GM18499 (cell line): ENCODE measurements around the gene FRMD6.

Experiments
- ATAC-seq: cut with Tn5 transposase; IDR thresholded peaks from one replicate; pipeline ENCODE4 v1.9.1; 2021; ENCODE audit warnings: moderate number of reproducible peaks; ENCODE audit not compliant: insufficient read depth, unreplicated experiment

FRMD6 gene

GRCh38 chr14:51661504-51661903, 9.8 kb downstream of the FRMD6 start:
- no peak for ATAC-seq

GRCh38 chr14:51663783-51664326, 12.1 kb downstream of the FRMD6 start:
- ATAC-seq: no peak

DNA sequence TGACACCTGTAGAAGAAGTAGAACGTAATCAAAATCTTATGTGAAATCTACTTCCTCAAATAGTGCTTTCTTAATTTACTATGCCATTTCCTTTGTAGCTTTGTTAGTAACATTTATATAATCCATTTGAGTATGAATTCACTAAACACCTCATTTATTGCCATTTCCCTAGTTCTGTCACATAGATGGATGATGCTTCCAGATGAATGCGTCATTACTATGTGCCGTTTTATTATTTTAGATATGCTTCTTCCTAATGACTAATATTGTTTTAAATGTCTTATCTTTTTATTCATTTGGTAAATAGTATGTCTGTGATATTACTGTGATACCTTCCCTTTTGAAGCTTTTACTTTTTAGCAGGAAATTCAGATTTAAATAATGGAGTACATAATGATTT, 14.4 kb downstream of the FRMD6 start:
- no peak for ATAC-seq

GRCh38 chr14:51666826-51667225, 15.1 kb downstream of the FRMD6 start:
- no peak for ATAC-seq

GRCh38 chr14:51668870-51669269, 17.2 kb downstream of the FRMD6 start:
- no peak for ATAC-seq

- ATAC-seq: no peak
These were observed 22.7 kb downstream of the FRMD6 start for GRCh38 chr14:51674294-51675002.

DNA sequence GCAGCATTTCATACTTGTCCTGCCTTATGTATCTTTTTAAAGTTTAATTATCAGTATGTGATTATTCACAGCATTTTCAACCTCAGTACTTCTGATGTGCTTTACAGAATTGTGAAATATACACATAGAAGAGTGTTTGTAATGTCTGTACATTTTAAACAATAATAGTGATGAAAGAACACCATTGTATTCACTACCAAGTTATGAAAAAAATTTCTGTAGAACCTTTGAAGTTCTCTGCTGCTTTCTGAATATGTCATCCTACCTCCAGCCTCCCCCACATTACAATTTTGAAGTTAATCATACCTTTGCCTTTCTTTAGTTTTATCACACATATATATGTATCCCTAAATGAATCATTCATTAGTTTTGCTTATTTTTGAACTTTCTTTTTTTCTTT, 24.8 kb downstream of the FRMD6 start:
- no peak for ATAC-seq

GRCh38 chr14:51677266-51677665, 25.6 kb downstream of the FRMD6 start:
- no peak for ATAC-seq

- no peak for ATAC-seq
These were observed 26.0 kb downstream of the FRMD6 start for GRCh38 chr14:51677738-51678137.

- ATAC-seq: no peak
These were observed 28.3 kb downstream of the FRMD6 start for GRCh38 chr14:51680031-51680430.

- no peak for ATAC-seq
These were observed 29.7 kb downstream of the FRMD6 start for GRCh38 chr14:51681411-51681810.

GRCh38 chr14:51682411-51682810, 30.7 kb downstream of the FRMD6 start:
- no peak for ATAC-seq

DNA sequence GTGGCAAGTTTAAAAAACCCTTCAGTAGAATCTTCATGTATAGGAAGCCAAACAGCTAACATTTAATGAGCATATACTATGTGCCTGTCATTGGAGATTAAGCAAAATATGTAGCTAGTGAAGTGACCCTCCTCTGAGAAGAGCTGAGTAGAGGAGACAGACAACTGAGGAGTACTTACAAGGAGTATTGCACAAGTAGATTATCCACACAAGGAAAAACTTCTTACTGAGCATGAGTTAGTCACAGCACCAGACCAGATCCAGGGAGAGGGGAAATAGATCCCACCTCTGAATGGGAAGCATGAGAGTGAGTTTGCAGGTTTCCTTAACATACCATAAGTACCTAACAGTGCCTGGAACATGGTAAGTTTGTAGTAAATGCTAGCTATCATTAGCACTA, 33.0 kb downstream of the FRMD6 start:
- no peak for ATAC-seq

GRCh38 chr14:51691176-51691575, 39.5 kb downstream of the FRMD6 start:
- no peak for ATAC-seq

DNA sequence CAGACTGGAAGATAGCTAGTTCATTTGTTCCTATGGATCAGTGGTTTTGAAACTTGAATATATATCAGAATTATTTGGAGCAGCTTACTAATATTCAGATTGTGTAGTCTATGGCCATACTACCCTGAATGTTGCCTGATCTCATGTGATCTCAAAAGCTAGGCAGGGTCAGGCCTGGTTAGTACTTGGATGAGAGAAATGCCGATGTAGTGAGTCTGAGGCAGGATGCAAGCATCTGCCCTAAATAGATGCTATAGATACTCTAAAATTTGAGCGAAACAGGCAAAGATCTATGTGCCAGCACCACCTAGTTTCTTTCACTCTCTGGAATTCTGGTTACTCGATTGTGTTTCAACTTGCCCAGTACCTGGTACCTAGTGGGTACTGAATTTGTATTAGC, 40.9 kb downstream of the FRMD6 start:
- no peak for ATAC-seq

GRCh38 chr14:51697848-51698247, 46.1 kb downstream of the FRMD6 start:
- no peak for ATAC-seq

GRCh38 chr14:51701951-51702350, 50.2 kb downstream of the FRMD6 start:
- ATAC-seq: no peak

DNA sequence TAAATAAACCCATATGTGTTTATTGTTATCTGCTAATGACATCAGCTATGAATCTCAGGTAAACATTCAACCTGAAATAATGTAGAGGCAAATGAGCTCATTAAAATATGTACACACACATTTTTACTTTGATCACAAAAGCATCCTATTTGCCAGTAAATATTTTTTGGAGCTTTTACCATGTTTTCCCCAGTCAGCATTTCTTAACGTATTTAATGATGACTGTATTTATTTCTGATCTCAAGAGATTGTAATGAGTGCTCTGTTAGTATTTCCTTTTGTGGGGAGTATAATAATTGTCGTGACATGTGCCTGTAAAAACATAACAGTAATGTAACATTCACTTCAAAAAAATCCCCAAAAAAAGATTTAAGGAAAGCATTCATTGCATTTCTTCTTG, 52.1 kb downstream of the FRMD6 start:
- no peak for ATAC-seq

DNA sequence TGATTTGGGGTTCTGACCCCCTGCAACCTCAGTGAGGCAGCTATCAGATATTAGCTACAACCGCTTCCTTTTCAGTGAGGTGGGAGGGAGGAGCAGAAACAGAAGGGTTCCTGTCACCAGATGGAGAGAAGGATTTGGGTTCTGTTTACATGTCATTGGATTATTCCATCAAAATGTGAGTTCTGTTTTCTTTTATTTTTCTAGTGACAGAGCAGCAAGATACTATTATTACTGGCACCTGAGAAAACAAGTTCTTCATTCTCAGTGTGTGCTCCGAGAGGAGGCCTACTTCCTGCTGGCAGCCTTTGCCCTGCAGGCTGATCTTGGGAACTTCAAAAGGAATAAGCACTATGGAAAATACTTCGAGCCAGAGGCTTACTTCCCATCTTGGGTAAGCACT, 52.8 kb downstream of the FRMD6 start:
- ATAC-seq: no peak

GRCh38 chr14:51707327-51707726, 55.6 kb downstream of the FRMD6 start:
- ATAC-seq: no peak

GRCh38 chr14:51711505-51711904, 59.8 kb downstream of the FRMD6 start:
- ATAC-seq: no peak

DNA sequence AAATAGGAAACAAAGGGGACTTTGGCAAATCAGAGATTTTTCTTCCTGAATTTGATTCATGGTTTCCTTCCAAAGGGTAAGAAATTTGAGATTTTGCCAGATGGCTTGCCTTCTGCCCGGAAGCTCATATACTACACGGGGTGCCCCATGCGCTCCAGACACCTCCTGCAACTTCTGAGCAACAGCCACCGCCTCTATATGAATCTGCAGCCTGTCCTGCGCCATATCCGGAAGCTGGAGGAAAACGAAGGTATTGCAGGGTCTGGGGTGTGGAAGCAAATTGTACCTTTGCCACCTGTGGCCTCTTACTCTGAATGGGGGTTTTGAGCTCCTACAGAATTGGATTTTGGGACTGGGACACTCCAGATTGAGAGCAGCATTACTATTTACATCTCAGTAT, 63.5 kb downstream of the FRMD6 start:
- no peak for ATAC-seq
